ENCODE results near the gene METTL27.
"Not testable (repeated sequence)": the region's sequence is repeated elsewhere in the genome, so short reads cannot be mapped to it uniquely, and the experiment has no call there.

Gene METTL27

DNA sequence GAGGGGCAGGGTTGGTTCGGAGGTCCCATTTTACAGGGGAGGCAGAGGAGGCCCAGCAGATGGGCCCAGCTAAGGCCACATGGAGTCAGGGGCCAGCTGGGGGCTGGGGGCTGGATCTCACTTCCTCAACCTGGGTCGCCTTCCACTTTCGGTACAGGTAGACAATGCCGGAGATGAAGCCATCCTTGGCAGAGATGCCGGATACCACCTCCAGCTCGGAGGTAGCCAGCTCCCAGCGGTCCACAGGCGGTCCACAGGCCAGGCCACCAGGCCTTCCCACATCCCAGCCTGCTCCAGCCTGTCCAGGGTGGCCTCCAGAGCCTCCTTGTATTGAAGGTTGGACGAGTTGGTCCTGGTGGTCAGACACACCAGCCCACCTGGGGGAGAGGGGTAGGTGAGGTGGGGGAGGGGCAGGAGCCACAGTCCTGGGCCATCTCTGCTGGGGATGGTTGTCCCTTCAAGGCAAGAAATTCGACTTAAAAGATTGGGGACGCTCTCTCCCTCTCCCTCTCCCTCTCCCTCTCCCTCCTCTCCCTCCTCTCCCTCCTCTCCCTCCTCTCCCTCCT lies 7.6 kb downstream of the METTL27 start:
- no peak for DNase-seq

- DNase-seq: no peak
These were observed 8.9 kb downstream of the METTL27 start for GRCh38 chr7:73833251-73833919.

DNA sequence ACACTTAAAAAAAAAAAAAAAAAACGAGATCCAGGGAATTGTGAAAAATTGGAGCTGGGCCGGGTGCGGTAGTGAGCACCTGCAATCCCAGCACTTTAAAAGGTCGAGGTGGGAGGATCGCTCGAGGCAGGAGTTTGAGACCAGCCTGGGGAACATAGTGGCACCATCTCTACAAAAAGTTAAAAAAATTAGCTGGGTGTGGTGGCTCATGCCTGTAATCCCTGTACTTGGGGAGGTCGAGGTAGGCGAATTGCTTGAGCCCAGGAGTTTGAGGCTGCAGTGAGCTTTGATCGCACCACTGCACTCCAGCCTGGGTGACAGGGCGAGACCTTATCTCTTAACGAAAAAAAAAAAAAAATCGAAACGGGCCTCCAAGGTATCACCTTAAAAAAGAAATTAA lies 9.5 kb downstream of the METTL27 start:
- no peak for DNase-seq

GRCh38 chr7:73831834-73832651 lies 10.3 kb downstream of the METTL27 start:
- DNase-seq: no peak

- DNase-seq: no peak
These were observed 10.8 kb downstream of the METTL27 start for GRCh38 chr7:73831584-73831833.

DNA sequence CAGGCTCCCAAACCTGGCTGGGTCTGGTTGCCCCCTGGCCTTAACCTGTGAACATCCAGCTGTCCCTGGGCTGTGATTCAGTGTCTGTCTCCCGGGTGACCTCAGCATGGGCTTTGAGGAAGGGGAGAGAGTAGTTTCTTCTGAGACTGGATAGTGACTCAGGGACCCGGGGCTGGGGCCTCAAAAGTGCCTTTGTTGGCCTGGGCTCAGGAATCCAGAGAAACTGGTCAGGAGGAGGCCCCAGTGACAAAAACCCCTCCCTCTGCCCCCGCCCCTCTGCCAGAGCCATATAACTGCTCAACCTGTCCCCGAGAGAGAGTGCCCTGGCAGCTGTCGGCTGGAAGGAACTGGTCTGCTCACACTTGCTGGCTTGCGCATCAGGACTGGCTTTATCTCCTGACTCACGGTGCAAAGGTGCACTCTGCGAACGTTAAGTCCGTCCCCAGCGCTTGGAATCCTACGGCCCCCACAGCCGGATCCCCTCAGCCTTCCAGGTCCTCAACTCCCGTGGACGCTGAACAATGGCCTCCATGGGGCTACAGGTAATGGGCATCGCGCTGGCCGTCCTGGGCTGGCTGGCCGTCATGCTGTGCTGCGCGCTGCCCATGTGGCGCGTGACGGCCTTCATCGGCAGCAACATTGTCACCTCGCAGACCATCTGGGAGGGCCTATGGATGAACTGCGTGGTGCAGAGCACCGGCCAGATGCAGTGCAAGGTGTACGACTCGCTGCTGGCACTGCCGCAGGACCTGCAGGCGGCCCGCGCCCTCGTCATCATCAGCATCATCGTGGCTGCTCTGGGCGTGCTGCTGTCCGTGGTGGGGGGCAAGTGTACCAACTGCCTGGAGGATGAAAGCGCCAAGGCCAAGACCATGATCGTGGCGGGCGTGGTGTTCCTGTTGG lies 11.4 kb downstream of the METTL27 start, which contains the start of gene CLDN4:
Gene CLDN4 (plus strand): TSS at position 316 of the 903 bp plus-strand sequence. CDS start 206 bp downstream, at position 522.
- no peak for DNase-seq

DNA sequence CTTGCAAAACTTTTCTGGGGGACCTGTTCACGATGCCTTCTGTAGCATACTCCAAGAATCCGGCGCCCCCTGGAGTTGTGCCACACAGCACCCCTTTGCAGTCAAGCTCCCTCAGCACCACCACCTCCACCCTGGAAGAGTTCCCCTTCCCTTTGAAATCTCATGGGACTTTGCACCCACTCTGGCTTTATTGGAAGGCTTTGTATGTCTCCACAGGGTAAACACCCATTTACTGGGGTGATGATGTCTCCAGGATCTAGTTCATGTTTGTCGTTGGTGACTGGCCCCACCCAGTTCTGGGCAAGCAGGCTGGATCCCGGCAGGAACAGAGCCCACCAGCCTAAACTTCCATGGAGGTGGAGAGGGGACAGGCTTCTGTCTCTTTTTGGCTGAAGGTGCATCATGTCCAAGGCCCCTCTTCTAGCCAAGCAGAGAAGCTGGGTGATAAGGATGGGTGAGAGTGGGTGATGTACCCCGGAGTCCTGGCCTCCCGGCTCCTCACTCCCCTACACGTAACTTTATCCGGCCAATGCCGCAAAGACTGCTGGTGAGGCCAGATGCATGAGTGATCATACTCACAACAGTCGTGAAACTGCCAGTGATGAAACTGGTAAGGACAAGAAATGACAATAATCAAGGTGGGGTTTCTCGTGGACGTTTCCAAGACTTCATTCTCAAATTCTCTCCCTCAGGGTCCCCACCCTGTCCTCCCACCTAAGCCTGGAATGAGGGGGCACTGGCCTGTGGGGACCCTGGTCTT lies 12.2 kb downstream of the METTL27 start:
- DNase-seq: no peak

- no peak for DNase-seq
These were observed 12.8 kb downstream of the METTL27 start for GRCh38 chr7:73829505-73829904.

DNA sequence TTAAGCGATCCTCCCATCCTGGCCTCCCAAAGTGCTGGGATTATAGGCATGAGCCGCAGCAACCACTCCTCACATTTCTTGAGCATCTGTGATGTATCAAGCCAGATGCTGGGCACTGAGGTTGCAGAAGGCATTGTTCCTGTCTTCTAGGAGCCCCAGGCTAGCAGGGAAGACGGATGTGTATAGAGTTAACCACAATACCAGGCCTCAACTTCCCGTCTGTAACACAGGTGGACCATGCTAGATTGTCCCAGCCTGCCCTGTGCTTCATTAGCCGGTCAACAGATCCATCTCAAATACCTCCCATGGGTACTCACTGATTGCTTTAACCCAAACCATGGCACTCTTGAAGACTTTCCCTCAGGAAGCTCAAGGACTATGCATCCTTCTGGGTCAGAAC lies 13.3 kb downstream of the METTL27 start:
- DNase-seq: no peak

DNA sequence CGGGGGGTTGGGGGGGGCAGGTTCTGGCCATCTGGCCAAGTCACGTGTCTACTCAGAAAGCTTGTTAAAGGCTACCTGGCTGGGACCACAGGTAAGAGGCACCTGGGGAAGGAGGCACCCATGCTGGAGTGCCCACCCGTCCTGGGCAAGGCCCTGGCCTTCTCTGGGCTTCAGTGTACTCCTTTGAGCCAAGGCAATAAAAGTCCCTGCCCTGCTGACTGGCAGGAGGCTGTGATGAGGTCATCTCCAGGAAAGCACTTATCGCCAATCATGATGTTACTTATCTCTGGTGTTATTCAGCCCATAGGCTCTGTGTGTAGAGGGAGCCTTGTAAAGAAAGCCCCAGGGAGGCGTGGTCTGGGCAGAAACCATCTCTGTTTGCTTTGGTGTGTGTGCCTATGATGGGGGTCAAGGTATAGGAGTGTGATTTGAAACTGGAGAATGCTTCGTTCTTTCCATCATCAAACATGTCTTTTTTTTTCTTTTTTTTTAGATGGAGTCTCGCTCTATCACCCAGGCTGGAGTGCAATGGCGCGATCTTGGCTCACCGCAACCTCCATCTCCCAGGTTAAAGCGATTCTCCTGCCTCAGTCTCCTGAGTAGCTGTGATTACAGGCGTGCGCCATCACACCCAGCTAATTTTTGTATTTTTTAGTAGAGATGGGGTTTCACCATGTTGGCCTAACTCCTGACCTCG lies 14.1 kb downstream of the METTL27 start:
- DNase-seq: no peak

DNA sequence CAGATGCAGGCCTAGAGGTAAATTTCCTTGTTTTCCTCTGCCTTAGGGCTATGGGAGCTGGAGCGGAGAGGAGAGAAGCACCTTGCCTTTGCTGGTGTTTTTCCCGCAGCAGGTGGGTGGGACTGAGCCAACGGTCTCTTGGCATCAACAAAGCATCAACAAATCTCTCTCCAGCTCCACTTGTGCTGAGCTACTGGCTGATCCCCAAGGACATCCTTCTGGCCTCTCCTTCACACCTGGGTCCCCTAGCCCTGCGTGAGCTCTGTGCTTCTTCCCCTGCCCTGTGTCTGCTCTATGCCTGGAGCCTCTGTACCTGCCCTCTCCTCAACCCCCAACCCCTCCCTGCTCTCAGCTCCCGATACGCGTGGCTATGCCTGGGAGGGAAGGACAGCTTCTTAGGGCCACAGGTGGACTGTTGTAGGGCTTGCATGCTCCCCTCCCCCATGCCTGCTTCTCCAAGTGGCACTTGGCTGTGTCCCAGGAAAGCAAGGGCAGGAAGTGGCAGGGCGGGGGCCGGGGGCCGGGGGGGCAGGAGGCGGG lies 14.7 kb downstream of the METTL27 start:
- DNase-seq: no peak

GRCh38 chr7:73824986-73825385 lies 17.3 kb downstream of the METTL27 start:
- no peak for DNase-seq

DNA sequence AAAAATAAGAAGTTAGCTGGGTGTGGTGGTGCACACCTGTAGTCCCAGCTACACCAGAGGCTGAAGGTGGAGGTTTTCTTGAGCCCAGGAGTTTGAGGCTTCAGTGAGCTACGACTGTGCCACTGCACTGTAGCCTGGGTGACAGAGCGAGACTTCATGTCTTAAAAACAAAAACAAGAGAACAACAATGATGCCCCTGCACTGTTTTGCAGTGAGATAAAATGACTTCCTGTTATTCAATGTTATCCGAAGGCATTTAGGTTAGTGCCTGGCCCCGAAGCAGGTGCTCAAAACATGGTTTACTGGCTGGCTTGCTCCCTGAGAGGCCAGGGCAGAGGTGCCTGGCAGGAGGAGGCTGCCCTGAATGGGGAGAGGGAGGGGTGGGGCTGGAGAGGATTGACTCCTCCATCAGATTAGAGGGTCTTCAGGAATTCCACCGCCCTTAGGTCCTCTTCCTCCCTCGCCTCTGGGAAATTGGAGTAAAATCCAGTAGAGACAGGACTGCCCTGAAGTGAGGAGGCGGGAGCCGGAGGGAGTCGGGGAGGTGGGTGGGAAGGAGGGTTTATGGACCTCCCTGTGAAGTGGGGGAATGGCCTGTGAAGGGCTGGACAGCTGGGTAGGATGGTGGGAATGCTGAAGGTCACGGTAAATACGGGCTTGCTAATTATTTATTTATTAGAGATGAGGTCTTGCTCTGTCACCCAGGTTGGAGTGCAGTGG lies 18.3 kb downstream of the METTL27 start:
- DNase-seq: no peak

GRCh38 chr7:73823257-73823656 lies 19.1 kb downstream of the METTL27 start:
- no peak for DNase-seq

DNA sequence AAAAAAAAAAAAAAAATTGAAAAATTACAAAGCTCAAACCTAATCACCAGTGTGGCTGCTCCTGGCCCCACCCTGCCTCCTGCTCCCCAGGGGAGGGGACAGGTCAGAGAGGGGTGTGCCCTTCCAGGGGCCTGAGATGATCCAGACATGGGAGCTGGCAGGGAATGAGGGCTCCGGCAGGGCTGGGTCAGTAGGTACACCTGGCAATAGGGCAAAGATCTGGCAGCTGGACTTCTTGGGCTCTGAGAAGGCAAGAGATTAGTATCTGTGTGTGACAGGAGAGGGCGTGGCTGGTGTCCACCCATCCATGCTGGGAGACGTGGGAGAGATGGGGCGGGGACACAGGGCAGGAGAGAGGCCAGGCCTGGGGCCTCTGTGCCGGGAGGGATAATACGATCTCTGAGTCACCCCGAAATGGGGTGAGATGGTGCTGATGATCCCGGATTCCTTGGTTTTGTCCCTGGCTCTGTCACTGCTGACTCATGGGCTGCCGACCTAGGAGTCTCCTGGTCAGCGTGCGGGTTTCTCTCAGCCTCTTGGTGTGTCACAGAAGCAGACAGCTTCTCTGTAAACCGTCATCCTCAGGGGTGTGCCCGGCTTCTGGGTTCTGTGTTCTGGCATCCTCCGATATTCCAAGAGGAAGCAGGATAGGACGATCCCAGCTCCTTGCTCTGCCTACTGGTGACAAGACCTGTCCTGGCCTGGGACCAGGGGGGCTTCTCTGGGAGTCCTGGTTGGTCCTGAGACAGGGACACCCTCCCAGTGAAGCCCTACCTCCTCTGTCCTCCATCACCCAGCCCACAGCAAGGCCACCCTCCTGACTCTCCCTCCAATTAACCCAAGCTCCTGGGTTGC lies 19.8 kb downstream of the METTL27 start:
- DNase-seq: no peak

- not testable (repeated sequence) for DNase-seq
These were observed 20.6 kb downstream of the METTL27 start for GRCh38 chr7:73821597-73822285.

DNA sequence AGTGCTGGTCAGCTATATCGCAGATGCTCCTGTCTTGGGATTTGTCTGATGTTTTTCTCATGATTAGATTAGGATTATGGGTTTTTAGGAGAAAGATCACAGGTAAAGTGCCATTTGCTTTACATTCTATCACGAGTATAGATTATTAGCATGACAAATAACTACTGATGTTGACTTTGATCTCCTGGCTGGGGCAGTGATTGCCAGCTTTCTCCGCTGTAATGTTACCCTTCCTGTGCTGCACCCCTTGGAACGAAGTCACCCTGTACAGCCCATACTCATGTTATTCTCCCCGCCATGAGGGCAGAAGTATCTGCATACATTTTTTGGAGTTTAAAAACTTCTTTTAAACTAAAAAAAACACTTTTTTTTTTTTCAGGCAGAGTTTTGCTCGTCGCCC lies 22.3 kb downstream of the METTL27 start:
- DNase-seq: no peak

DNA sequence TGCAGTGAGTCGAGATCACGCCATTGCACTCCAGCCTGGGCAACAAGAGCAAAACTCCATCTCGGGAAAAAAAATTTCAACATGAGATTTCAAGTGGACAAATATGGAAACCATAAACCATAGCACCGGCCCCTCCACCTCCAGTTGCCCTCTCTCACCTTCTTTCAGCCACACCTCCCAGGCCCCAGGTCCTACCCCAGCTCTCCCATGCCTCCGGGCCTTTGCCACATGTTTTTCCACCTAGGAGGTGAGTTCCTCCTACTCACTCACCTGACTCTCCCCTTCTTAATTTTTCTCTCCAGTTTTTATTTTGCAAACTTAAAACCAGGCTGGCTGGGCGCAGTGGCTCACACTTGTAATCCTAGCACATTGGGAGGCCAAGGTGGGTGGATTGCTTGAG lies 25.2 kb downstream of the METTL27 start:
- no peak for DNase-seq

DNA sequence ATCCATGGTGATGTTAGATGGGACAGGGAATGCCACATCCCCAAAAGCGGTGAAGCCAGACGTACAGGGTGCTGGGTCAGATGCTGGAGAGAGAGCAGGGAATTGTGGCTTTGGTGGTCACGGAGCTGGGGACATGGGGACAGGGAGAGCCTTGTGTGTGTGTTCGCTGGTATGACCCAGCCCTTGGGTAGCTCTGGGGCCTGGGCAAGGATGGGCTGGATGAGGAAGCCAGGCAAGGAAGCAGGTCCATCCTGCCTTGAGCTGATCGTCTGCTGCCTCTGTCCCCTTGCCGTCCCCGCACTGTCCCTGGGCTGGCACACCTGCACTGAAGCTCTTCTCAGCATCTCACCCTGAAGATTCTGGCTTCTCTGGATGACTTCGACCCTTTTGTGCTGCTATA lies 26.9 kb downstream of the METTL27 start:
- DNase-seq: no peak

Data from activated naive CD4-positive, alpha-beta T cell treated with anti-CD3 and anti-CD28 coated beads, Interleukin-2, amount 50 U/mL, for 16 hours (primary cell).